Hair follicle dermal papilla cell (primary cell): ENCODE results near the gene KIAA0930. TPM values are rescaled to one million over a fixed set of nuclear protein-coding genes. Genes with fewer than 3 reads are reported as not detected.

Experiments used
- small RNA-seq: library from RNA; depleted of rRNA; stranded (forward); fragments of <200 nt; gene quantifications from one replicate; pipeline ENCODE3, GENCODE V24; 2012
- total RNA-seq: library from RNA; depleted of rRNA; stranded (reverse); fragments of >200 nt; gene quantifications from 2 replicates; pipeline ENCODE4 v1.2.3, GENCODE V29; 2012

KIAA0930 gene
- 93.7 and 109 TPM in 2 replicates for total RNA-seq

DNA sequence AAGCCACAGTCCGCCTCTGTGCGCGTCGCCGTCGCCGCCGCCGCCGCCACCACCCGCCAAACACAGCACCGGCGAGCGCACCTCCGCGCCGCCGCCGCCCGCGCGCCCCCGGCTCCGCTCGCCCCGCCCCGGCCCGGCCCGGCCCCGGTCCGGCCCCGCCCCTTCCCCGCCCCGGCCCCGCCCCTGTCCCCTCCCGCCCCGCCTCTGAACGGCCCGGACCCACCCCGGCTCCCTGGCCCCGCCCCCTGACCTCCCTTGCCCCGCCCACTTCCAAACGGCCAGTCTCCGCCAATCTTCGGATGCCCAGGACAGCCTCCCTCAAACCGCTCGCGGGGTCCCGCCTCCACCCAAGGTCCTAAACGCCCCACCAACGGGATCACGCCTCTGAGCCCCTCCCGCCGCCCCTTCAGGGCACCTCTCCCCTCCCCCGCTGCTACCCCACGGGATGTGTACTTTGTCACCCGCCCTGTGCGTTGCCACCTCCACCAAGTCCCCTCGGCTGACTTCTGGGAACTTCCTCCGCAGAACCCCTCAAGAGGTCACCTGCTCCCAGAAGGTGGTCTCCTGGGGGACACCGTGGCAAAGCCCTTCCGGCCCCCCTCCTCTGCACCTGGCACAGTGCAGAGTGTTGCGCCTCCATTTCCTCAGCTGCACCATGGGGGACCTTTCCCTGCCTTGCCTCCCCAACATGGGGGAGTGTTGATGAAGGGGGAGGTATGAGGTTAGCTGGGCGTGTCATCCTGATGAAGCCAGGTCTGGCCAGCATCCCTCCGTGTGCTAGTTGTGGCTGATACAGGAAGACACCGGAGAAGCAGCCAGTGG is at the start of gene KIAA0930:
Gene KIAA0930 (minus strand): TSS at position 85 of the 822 bp plus-strand sequence. CDS start 191 bp downstream, outside the sequence.

DNA sequence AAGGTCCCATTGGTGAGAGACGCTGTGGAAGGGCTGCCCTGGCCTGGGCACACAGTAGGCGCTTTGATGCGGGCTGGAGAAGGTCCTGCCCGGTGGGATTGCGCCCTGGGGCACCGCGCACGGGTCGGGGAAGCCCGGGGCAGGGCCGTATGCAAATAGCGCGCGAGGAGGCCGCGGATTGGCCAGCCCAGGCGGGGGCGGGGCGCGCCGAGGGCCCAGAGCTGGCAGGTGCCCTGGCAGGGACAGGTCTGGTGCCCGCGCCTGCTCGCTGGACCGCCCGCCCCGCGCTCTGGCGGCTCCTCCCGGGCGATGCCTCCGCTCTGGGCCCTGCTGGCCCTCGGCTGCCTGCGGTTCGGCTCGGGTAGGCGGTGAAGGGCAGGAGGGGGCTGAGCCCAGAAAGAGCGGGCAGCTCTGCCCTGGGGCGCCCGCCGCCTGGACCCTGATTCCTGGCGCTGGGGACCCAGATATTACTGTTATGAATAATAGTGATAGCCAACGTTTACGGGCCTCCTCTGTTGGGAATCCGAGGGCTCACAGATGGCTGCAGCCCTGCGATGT is 44.1 kb upstream of the KIAA0930 start, which contains the start of gene UPK3A:
Gene UPK3A (plus strand): TSS at position 245 of the 558 bp plus-strand sequence. CDS start 65 bp downstream, at position 310.

GRCh38 chr22:45163451-45164269 is 77.0 kb downstream of the KIAA0930 start, which contains the start of gene NUP50:
Gene NUP50, plus strand, starts transcription at chr22:45163925. Its CDS starts 4,253 bp downstream, at chr22:45168178.

Small RNA genes within 50 kb of the gene (small RNA-seq; reads per million reads assigned to genes)
- not detected for gene MIR1249

Other genes starting within 250 kb of the KIAA0930 start
- gene PHF21B, start 230.9 kb downstream of the KIAA0930 start, total RNA-seq, result not detected in 2 replicates
- 29.5 and 59.9 TPM in 2 replicates for gene NUP50, start 77.0 kb downstream of the KIAA0930 start, total RNA-seq
- gene UPK3A, start 44.1 kb upstream of the KIAA0930 start, total RNA-seq, result not detected in 2 replicates
- gene FAM118A, start 69.0 kb upstream of the KIAA0930 start, total RNA-seq, result 29.7 and 46.0 TPM in 2 replicates
- gene SMC1B, start 172.7 kb upstream of the KIAA0930 start, total RNA-seq, result not detected in 2 replicates
- gene RIBC2, start 172.8 kb upstream of the KIAA0930 start, total RNA-seq, result 0.16 TPM in 1 of 2 replicates, not detected in the other